HepG2 (cell line): Measurements from ENCODE around the gene EIF6. TPM values are rescaled to one million over a fixed set of nuclear protein-coding genes. Genes with fewer than 3 reads are reported as not detected.

Source experiments
- NR2C2 ChIP-seq: sonication (generic); formaldehyde crosslinking; IDR thresholded peaks from 2 replicates; pipeline ENCODE4 v1.4.0; 2020; ENCODE audit warnings: missing genetic modification reagents, mild to moderate bottlenecking, moderate library complexity, borderline replicate concordance
- PITX1 ChIP-seq: sonication (generic); formaldehyde crosslinking; IDR thresholded peaks from 2 replicates; pipeline ENCODE4 v1.5.1; 2020; ENCODE audit warnings: mild to moderate bottlenecking, missing genetic modification reagents
- RBM39 ChIP-seq: fragments of 200-400 bp; formaldehyde crosslinking; IDR thresholded peaks from one replicate; pipeline ENCODE4 v1.6.1; 2018; ENCODE audit warnings: antibody characterized with exemption, mild to moderate bottlenecking, low read depth, low read length; ENCODE audit not compliant: poor library complexity, severe bottlenecking
- SALL1 ChIP-seq: sonication (generic); formaldehyde crosslinking; IDR thresholded peaks from 2 replicates; pipeline ENCODE4 v1.8.0; 2022; ENCODE audit warnings: mild to moderate bottlenecking, missing genetic modification reagents
- SMC3 ChIP-seq: IDR thresholded peaks from 2 replicates; pipeline ENCODE4 v1.6.1; 2011; ENCODE audit warnings: low read length, improper control_type of control experiment
- THAP11 ChIP-seq: IDR thresholded peaks from 2 replicates; pipeline ENCODE4 v1.6.1; 2016; ENCODE audit warnings: missing biosample characterization, missing genetic modification reagents
- XRCC5 ChIP-seq: fragments of 200-400 bp; formaldehyde crosslinking; optimal IDR thresholded peaks from 2 replicates; pipeline ENCODE3; 2017; ENCODE audit warnings: mild to moderate bottlenecking, low read length
- ZNF263 ChIP-seq: sonication (generic); formaldehyde crosslinking; IDR thresholded peaks from 2 replicates; pipeline ENCODE4 v1.4.0; 2020; ENCODE audit warnings: missing genetic modification reagents
- ZNF768 ChIP-seq: sonication (generic); formaldehyde crosslinking; IDR thresholded peaks from 2 replicates; pipeline ENCODE4 v1.4.0; 2020; ENCODE audit warnings: missing genetic modification reagents
- polyA plus RNA-seq, 8 experiments: library from polyadenylated mRNA; depleted of rRNA in 3 of 8; stranded (reverse) in 7 of 8; unstranded in 1 of 8; fragments of >200 nt; fragmentation: Illumina TruSeq in 4 of 8; extraction: Trizol in 4 of 8; gene quantifications; 2 replicates each; pipeline versions ENCODE4 v1.2.1 to v1.2.3, GENCODE V29; 2011 to 2016; ENCODE audit warnings: low read depth in 4 of 8, missing spikeins in 1 of 8, mixed read lengths in 1 of 8; ENCODE audit not compliant: insufficient read depth in 1 of 8
- total RNA-seq, 5 experiments: library from RNA; depleted of rRNA; stranded (reverse); fragments of >200 nt; fragmentation: Illumina TruSeq; extraction: Trizol; gene quantifications; 2 replicates each; pipeline ENCODE4 v1.2.3, GENCODE V29; 2016; ENCODE audit warnings: low read depth in 1 of 5
- TF ChIP-seq, protein P1 (sequence below): sonication (generic); formaldehyde crosslinking; IDR thresholded peaks from 2 replicates; pipeline ENCODE4 v1.4.0; 2020; ENCODE audit warnings: low read depth, missing genetic modification reagents
- TF ChIP-seq, protein P2 (sequence below): sonication (generic); formaldehyde crosslinking; IDR thresholded peaks from 2 replicates; pipeline ENCODE4 v1.5.1; 2020; ENCODE audit warnings: mild to moderate bottlenecking, missing genetic modification reagents, moderate library complexity
- TF ChIP-seq, protein P3 (sequence below): sonication (generic); formaldehyde crosslinking; IDR thresholded peaks from 2 replicates; pipeline ENCODE4 v1.4.0; 2020; ENCODE audit warnings: mild to moderate bottlenecking, missing genetic modification reagents

Gene EIF6
- total and polyA plus RNA-seq, 2 of the 13 experiments (the other 11 are each of a cell fraction or from before 2014, with no cell fraction given): 462 to 466 TPM

DNA sequence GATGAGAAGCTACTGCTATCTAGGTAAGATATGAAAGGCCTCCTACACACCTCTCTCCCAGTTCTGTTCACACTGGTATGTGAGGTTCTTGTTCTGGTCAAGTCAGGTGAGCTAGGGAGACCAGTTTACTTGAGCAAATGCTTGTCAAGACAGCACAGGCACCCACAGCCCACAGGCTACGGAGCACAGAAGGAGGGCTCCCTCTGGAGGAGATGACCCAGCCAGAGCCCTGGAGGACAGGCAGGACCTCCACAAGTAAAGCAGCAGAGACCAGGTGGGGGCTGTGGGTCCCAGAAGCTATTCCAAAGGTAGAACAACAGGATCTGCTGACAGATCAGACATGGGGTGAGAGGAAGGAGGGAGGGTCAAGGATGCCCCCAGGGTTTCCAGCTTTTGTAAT lies 19.8 kb downstream of the EIF6 start (continued):
- TF ChIP-seq, protein P1, sequence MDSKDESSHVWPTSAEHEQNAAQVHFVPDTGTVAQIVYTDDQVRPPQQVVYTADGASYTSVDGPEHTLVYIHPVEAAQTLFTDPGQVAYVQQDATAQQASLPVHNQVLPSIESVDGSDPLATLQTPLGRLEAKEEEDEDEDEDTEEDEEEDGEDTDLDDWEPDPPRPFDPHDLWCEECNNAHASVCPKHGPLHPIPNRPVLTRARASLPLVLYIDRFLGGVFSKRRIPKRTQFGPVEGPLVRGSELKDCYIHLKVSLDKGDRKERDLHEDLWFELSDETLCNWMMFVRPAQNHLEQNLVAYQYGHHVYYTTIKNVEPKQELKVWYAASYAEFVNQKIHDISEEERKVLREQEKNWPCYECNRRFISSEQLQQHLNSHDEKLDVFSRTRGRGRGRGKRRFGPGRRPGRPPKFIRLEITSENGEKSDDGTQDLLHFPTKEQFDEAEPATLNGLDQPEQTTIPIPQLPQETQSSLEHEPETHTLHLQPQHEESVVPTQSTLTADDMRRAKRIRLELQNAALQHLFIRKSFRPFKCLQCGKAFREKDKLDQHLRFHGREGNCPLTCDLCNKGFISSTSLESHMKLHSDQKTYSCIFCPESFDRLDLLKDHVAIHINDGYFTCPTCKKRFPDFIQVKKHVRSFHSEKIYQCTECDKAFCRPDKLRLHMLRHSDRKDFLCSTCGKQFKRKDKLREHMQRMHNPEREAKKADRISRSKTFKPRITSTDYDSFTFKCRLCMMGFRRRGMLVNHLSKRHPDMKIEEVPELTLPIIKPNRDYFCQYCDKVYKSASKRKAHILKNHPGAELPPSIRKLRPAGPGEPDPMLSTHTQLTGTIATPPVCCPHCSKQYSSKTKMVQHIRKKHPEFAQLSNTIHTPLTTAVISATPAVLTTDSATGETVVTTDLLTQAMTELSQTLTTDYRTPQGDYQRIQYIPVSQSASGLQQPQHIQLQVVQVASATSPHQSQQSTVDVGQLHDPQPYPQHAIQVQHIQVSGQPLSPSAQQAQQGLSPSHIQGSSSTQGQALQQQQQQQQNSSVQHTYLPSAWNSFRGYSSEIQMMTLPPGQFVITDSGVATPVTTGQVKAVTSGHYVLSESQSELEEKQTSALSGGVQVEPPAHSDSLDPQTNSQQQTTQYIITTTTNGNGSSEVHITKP (CRISPR knock-in tag): no peak
- TF ChIP-seq XRCC5 (peak; percentile 65), THAP11 (peak; percentile 53; the same call in 1 of the 2 replicates), NR2C2 (CRISPR knock-in tag) (no peak), ZNF263 (0 out of 2 replicates have a peak, but pooled peaks have one; percentile 36), ZNF768 (CRISPR knock-in tag) (0 out of 2 replicates have a peak, but pooled peaks have one; percentile 31), SALL1 (CRISPR knock-in tag) (peak; percentile 53; the same call in 1 of the 2 replicates), SMC3 (peak; percentile 57; the same call in 1 of the 2 replicates), RBM39 (peak; percentile 17), PITX1 (peak; percentile 49; the same call in 1 of the 2 replicates)
- TF ChIP-seq, protein P2, sequence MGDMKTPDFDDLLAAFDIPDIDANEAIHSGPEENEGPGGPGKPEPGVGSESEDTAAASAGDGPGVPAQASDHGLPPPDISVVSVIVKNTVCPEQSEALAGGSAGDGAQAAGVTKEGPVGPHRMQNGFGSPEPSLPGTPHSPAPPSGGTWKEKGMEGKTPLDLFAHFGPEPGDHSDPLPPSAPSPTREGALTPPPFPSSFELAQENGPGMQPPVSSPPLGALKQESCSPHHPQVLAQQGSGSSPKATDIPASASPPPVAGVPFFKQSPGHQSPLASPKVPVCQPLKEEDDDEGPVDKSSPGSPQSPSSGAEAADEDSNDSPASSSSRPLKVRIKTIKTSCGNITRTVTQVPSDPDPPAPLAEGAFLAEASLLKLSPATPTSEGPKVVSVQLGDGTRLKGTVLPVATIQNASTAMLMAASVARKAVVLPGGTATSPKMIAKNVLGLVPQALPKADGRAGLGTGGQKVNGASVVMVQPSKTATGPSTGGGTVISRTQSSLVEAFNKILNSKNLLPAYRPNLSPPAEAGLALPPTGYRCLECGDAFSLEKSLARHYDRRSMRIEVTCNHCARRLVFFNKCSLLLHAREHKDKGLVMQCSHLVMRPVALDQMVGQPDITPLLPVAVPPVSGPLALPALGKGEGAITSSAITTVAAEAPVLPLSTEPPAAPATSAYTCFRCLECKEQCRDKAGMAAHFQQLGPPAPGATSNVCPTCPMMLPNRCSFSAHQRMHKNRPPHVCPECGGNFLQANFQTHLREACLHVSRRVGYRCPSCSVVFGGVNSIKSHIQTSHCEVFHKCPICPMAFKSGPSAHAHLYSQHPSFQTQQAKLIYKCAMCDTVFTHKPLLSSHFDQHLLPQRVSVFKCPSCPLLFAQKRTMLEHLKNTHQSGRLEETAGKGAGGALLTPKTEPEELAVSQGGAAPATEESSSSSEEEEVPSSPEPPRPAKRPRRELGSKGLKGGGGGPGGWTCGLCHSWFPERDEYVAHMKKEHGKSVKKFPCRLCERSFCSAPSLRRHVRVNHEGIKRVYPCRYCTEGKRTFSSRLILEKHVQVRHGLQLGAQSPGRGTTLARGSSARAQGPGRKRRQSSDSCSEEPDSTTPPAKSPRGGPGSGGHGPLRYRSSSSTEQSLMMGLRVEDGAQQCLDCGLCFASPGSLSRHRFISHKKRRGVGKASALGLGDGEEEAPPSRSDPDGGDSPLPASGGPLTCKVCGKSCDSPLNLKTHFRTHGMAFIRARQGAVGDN (CRISPR knock-in tag): peak; percentile 35
- TF ChIP-seq, protein P3, sequence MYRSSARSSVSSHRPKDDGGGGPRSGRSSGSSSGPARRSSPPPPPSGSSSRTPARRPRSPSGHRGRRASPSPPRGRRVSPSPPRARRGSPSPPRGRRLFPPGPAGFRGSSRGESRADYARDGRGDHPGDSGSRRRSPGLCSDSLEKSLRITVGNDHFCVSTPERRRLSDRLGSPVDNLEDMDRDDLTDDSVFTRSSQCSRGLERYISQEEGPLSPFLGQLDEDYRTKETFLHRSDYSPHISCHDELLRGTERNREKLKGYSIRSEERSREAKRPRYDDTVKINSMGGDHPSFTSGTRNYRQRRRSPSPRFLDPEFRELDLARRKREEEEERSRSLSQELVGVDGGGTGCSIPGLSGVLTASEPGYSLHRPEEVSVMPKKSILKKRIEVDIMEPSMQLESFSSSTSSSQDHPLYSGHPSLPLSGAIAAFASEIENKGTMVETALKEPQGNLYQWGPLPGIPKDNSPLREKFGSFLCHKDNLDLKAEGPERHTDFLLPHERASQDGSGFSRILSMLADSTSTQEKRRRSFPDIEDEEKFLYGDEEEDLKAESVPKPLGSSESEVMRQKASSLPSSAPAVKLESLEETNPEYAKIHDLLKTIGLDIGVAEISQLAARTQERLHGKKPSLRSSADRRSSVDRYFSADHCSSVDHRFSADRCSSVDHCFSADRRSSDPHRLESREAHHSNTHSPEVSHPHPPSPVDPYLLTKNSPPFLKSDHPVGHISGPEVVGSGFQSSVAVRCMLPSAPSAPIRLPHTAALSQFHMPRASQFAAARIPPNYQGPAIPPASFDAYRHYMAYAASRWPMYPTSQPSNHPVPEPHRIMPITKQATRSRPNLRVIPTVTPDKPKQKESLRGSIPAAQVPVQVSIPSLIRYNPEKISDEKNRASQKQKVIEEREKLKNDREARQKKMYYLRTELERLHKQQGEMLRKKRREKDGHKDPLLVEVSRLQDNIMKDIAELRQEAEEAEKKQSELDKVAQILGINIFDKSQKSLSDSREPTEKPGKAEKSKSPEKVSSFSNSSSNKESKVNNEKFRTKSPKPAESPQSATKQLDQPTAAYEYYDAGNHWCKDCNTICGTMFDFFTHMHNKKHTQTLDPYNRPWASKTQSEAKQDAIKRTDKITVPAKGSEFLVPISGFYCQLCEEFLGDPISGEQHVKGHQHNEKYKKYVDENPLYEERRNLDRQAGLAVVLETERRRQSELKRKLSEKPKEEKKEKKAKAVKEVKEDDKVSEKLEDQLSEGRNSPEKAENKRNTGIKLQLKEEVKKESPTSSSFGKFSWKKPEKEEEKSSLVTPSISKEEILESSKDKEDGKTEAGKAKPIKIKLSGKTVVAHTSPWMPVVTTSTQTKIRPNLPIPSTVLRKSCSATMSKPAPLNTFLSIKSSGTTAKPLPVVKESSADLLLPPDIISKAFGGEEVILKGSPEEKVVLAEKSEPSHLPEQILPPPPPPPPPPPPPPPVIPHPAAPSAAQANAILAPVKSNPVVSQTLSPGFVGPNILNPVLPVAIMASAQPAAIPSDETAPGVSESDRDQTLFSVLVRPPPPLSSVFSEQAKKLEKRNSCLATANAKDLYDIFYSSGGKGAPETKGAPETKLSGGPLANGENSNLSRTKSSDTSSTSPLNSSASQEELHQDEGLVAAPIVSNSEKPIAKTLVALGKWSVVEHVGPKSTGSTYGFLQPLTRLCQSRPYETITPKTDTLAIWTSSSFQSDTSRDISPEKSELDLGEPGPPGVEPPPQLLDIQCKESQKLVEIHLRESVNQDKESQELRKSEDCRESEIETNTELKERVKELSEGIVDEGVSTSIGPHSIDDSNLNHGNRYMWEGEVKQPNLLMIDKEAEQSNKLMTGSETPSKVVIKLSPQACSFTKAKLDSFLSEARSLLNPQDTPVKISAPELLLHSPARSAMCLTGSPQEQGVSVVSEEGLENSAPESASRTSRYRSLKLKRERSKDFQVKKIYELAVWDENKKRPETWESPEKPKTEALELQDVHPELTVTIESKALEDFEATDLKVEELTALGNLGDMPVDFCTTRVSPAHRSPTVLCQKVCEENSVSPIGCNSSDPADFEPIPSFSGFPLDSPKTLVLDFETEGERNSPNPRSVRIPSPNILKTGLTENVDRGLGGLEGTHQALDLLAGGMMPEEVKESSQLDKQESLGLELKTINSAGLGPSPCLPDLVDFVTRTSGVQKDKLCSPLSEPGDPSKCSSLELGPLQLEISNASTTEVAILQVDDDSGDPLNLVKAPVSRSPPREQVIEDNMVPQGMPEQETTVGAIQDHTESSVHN (CRISPR knock-in tag): 0 out of 2 replicates have a peak, but pooled peaks have one; percentile 48
